ENCODE data around the gene TMEM37. TPM values are rescaled to one million over a fixed set of nuclear protein-coding genes. Genes with fewer than 3 reads are reported as not detected.

The TMEM37 gene
- total RNA-seq, 1 experiment from 2014 or later, result 13.8 TPM

DNA sequence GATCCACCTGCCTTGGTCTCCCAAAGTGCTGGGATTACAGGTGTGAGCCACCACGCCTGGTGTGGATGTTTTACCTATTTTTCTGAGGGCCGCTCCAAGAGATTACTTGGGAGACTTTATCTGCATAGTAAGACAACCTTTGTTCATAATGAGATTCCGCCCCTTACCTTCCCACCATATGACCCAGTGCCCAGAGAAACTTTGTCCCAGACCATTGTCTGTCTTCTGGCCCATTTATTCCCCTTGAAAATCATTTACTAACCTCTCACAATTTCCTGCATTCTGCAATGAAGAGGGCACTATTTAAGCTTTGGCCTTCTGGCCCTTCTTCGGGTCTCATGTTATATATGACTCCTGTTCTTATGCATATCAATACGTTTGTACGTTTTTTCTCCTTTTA lies 13.7 kb upstream of the TMEM37 start:
- ChIA-PET CTCF (no interaction called here), POLR2A (ENCODE audit: low non-redundant PET) (no interaction called here)
- Histone ChIP-seq H3K27me3 (replicated peaks; ENCODE audit: insufficient read depth, low read depth, low read length, poor library complexity) (no peaks in the 10 kb centered on the region), H3K27ac (ENCODE audit: low read depth, low read length, poor library complexity, severe bottlenecking) (no peak overlapping the region), H3K36me3 (ENCODE audit: insufficient read depth, low read length, poor library complexity, severe bottlenecking) (no peaks in the 10 kb centered on the region), H3K4me1 (ENCODE audit: insufficient read depth, low read length, poor library complexity, severe bottlenecking) (peaks cover 3% of the 10 kb centered on the region), H3K9me3 (ENCODE audit: low read depth, low read length, poor library complexity, severe bottlenecking) (no peaks in the 10 kb centered on the region), H3K4me3 (ENCODE audit: low read depth, low read length, poor library complexity, severe bottlenecking) (no peak overlapping the region)
- intact Hi-C loops (cut with micrococcal nuclease; ENCODE audit: unreplicated experiment), result no loop called here
- DNase-seq (ENCODE audit: low spot score), result no peak
- BruUV-seq (replicated peaks), result no TSS peak
- TF ChIP-seq, protein P1, sequence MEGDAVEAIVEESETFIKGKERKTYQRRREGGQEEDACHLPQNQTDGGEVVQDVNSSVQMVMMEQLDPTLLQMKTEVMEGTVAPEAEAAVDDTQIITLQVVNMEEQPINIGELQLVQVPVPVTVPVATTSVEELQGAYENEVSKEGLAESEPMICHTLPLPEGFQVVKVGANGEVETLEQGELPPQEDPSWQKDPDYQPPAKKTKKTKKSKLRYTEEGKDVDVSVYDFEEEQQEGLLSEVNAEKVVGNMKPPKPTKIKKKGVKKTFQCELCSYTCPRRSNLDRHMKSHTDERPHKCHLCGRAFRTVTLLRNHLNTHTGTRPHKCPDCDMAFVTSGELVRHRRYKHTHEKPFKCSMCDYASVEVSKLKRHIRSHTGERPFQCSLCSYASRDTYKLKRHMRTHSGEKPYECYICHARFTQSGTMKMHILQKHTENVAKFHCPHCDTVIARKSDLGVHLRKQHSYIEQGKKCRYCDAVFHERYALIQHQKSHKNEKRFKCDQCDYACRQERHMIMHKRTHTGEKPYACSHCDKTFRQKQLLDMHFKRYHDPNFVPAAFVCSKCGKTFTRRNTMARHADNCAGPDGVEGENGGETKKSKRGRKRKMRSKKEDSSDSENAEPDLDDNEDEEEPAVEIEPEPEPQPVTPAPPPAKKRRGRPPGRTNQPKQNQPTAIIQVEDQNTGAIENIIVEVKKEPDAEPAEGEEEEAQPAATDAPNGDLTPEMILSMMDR (conservative IDR thresholded peaks at IDR 0.05; ENCODE audit: low read depth, low read length), result no peak
- TF ChIP-seq EZH2 (IDR thresholded peaks at IDR 0.05; ENCODE audit: borderline replicate concordance, low read depth, low read length, poor library complexity, severe bottlenecking), result no peak

DNA sequence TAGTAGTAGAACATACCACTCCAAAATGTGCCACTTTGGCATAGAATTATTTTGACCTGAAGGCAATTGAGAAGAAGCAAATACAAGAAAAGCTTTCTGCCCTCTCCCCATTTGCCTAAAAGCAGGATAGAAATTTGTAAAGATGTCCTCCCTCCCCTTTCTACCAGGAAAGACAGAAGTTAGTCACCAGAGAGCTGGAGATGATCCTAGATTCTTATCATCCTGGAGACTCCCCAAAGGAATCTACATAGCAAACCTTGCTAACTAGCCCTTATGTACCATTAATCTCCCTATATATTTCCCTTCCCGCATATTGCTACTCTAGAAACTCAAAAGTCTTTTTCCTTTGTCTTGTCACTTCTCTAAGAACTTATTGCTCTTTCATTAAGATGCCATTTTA lies 12.6 kb upstream of the TMEM37 start:
- DNase-seq (ENCODE audit: low spot score), result no peak

DNA sequence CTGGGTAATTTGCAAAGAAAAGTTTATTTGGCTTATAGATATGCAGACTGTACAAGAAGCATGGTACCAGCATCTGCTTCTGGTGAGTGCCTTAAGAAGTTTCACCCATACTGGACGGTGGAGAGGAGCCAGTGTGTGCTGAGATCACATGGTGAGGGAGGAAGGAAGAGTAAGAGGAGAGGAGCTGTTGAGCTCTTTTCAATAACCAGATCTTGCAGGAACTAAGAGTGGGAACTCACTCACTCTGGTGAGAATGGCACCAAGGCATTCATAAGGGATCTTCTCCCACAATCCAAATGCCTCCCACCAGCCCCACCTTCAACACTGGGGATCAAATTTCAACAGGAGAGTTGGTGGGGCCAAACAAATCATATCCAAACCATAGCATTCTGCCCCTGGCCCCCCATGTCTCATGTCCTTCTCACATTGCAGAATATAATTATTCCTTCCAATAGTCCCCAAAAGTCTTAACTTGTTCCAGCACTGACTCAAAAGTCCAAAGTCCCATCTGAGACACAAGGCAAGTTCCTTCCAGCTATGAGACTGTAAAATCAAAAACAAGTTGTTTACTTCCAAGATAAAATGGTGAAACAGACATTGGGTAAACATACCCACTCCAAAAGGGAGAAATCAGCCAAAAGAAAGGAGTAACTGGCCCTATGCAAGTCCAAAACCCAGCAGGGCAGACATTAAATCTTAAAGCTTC lies 11.7 kb upstream of the TMEM37 start:
- H3K4me3 ChIP-seq (ENCODE audit: low read depth, low read length, poor library complexity, severe bottlenecking), result no peak overlapping the region

More for the DNA sequence above, 12.6 kb upstream of the TMEM37 start:
- CTCF ChIA-PET, result no interaction called here
- POLR2A ChIA-PET (ENCODE audit: low non-redundant PET), result no interaction called here
- Histone ChIP-seq H3K9me3 (ENCODE audit: low read depth, low read length, poor library complexity, severe bottlenecking) (no peaks in the 10 kb centered on the region), H3K27me3 (replicated peaks; ENCODE audit: insufficient read depth, low read depth, low read length, poor library complexity) (no peaks in the 10 kb centered on the region), H3K36me3 (ENCODE audit: insufficient read depth, low read length, poor library complexity, severe bottlenecking) (no peaks in the 10 kb centered on the region), H3K27ac (ENCODE audit: low read depth, low read length, poor library complexity, severe bottlenecking) (no peak overlapping the region), H3K4me1 (ENCODE audit: insufficient read depth, low read length, poor library complexity, severe bottlenecking) (peaks cover 3% of the 10 kb centered on the region), H3K4me3 (ENCODE audit: low read depth, low read length, poor library complexity, severe bottlenecking) (no peak overlapping the region)
- TF ChIP-seq, protein P1 (conservative IDR thresholded peaks at IDR 0.05; ENCODE audit: low read depth, low read length), result no peak
- TF ChIP-seq EZH2 (IDR thresholded peaks at IDR 0.05; ENCODE audit: borderline replicate concordance, low read depth, low read length, poor library complexity, severe bottlenecking), result no peak
- BruUV-seq (replicated peaks), result no TSS peak
- intact Hi-C loops (cut with micrococcal nuclease; ENCODE audit: unreplicated experiment), result no loop called here

More for the DNA sequence above, 11.7 kb upstream of the TMEM37 start:
- ChIA-PET CTCF (no interaction called here), POLR2A (ENCODE audit: low non-redundant PET) (no interaction called here)
- no peaks in the 10 kb centered on the region for H3K27me3 ChIP-seq (replicated peaks; ENCODE audit: insufficient read depth, low read depth, low read length, poor library complexity)
- no peak overlapping the region for H3K27ac ChIP-seq (ENCODE audit: low read depth, low read length, poor library complexity, severe bottlenecking)
- H3K36me3 ChIP-seq (ENCODE audit: insufficient read depth, low read length, poor library complexity, severe bottlenecking), result no peaks in the 10 kb centered on the region
- H3K4me1 ChIP-seq (ENCODE audit: insufficient read depth, low read length, poor library complexity, severe bottlenecking), result peaks cover 3% of the 10 kb centered on the region
- no peak for DNase-seq (ENCODE audit: low spot score)
- no TSS peak for BruUV-seq (replicated peaks)
- TF ChIP-seq, protein P1 (conservative IDR thresholded peaks at IDR 0.05; ENCODE audit: low read depth, low read length), result no peak
- TF ChIP-seq EZH2 (IDR thresholded peaks at IDR 0.05; ENCODE audit: borderline replicate concordance, low read depth, low read length, poor library complexity, severe bottlenecking), result no peak
- intact Hi-C loops (cut with micrococcal nuclease; ENCODE audit: unreplicated experiment), result no loop called here
- H3K9me3 ChIP-seq (ENCODE audit: low read depth, low read length, poor library complexity, severe bottlenecking), result no peaks in the 10 kb centered on the region
